Inferior parietal cortex (tissue), 1 donor: ENCODE measurements around the gene LMF2.
"Not testable (repeated sequence)": the region's sequence is repeated elsewhere in the genome, so short reads cannot be mapped to it uniquely, and the experiment has no call there.

ENCODE experiments used
- DNase-seq: peaks from one replicate; pipeline ENCODE4 v3.0.0-alpha.2; 2016; ENCODE audit errors: extremely low spot score

LMF2 gene

GRCh38 chr22:50523806-50524675, 16.5 kb upstream of the LMF2 start:
- no peak for DNase-seq

- no peak for DNase-seq
Measured at GRCh38 chr22:50523458-50523805, 15.9 kb upstream of the LMF2 start.

GRCh38 chr22:50522806-50523438, 15.4 kb upstream of the LMF2 start:
- no peak for DNase-seq

GRCh38 chr22:50522208-50522805, 14.8 kb upstream of the LMF2 start:
- no peak for DNase-seq

GRCh38 chr22:50521710-50522109, 14.2 kb upstream of the LMF2 start:
- DNase-seq, result no peak

- DNase-seq, result no peak
Measured at GRCh38 chr22:50520826-50521453, 13.4 kb upstream of the LMF2 start.

GRCh38 chr22:50520184-50520583, 12.7 kb upstream of the LMF2 start:
- DNase-seq, result not testable (repeated sequence)

GRCh38 chr22:50519151-50519550, 11.6 kb upstream of the LMF2 start:
- no peak for DNase-seq

GRCh38 chr22:50518606-50519005, 11.1 kb upstream of the LMF2 start:
- no peak for DNase-seq

- no peak for DNase-seq
Measured at GRCh38 chr22:50517495-50518260, 10.2 kb upstream of the LMF2 start.

- DNase-seq, result no peak
Measured at GRCh38 chr22:50516891-50517290, 9.4 kb upstream of the LMF2 start.

- no peak for DNase-seq
Measured at GRCh38 chr22:50516068-50516467, 8.6 kb upstream of the LMF2 start.

GRCh38 chr22:50513175-50513574, 5.7 kb upstream of the LMF2 start:
- DNase-seq, result no peak

- no peak for DNase-seq
Measured at GRCh38 chr22:50508897-50509296, 1.4 kb upstream of the LMF2 start.

- DNase-seq, result peak; percentile 98
Measured at GRCh38 chr22:50507991-50508884, 736 bp upstream of the LMF2 start, which contains the start of gene NCAPH2. NCAPH2 (plus strand) TSS chr22:50508224; CDS start chr22:50508338, 114 bp downstream.

- no peak for DNase-seq
Measured at GRCh38 chr22:50506611-50507420, 686 bp downstream of the LMF2 start.

GRCh38 chr22:50505776-50506610, 1.5 kb downstream of the LMF2 start:
- DNase-seq, result no peak

- DNase-seq, result no peak
Measured at GRCh38 chr22:50505276-50505775, 2.2 kb downstream of the LMF2 start.
